Measurements from ENCODE around the gene LRMDA. TPM values are rescaled to one million over a fixed set of nuclear protein-coding genes. Genes with fewer than 3 reads are reported as not detected.

LRMDA gene
- total and polyA plus RNA-seq, 2 of the 13 experiments (the other 11 are each of a cell fraction or from before 2014, with no cell fraction given), result 13.4 to 22.0 TPM

- TF ChIP-seq BORCS8-MEF2B (CRISPR knock-in tag; IDR thresholded peaks at IDR 0.05) (peak; percentile 72), ZNF558 (CRISPR knock-in tag; IDR thresholded peaks at IDR 0.05; ENCODE audit: borderline replicate concordance) (no peak), HINFP (CRISPR knock-in tag; IDR thresholded peaks at IDR 0.05; ENCODE audit: low read depth) (peak; percentile 33; the same call in 1 of the 2 replicates), CERS6 (CRISPR knock-in tag; IDR thresholded peaks at IDR 0.05) (no peak), ATF7-NPFF (CRISPR knock-in tag; IDR thresholded peaks at IDR 0.05; ENCODE audit: low read depth) (peak; percentile 23; the same call in 1 of the 2 replicates), SNRNP70 (IDR thresholded peaks at IDR 0.05; ENCODE audit: low read depth, low read length) (no peak), BRCA1 (CRISPR knock-in tag; IDR thresholded peaks at IDR 0.05) (no peak; the same call in 1 of the 2 replicates), MAZ (IDR thresholded peaks at IDR 0.05; ENCODE audit: borderline replicate concordance, low read depth, low read length) (peak; percentile 44; the same call in 1 of the 2 replicates), MAZ (CRISPR knock-in tag; IDR thresholded peaks at IDR 0.05; ENCODE audit: low read depth) (peak; percentile 65; the same call in 1 of the 2 replicates), ZNF768 (CRISPR knock-in tag; IDR thresholded peaks at IDR 0.05) (peak; percentile 38; the same call in 1 of the 2 replicates), ZNF468 (CRISPR knock-in tag; IDR thresholded peaks at IDR 0.05) (no peak), ATF2 (CRISPR knock-in tag; IDR thresholded peaks at IDR 0.05) (peak; percentile 71; the same call in 1 of the 2 replicates), LCORL (IDR thresholded peaks at IDR 0.05) (no peak), LCORL (CRISPR knock-in tag; IDR thresholded peaks at IDR 0.05) (peak; percentile 82), THYN1 (CRISPR knock-in tag; IDR thresholded peaks at IDR 0.05; ENCODE audit: borderline replicate concordance, low read depth) (no peak), CBX5 (CRISPR knock-in tag; IDR thresholded peaks at IDR 0.05; ENCODE audit: borderline replicate concordance) (peak; percentile 73; the same call in 1 of the 2 replicates), MXD3 (CRISPR knock-in tag; IDR thresholded peaks at IDR 0.05) (peak; percentile 5; the same call in 1 of the 2 replicates), HDAC2 (CRISPR knock-in tag; IDR thresholded peaks at IDR 0.05) (peak; percentile 86), ZNF644 (CRISPR knock-in tag; IDR thresholded peaks at IDR 0.05; ENCODE audit: low read depth) (no peak; the same call in none of the 2 replicates), PAF1 (CRISPR knock-in tag; IDR thresholded peaks at IDR 0.05) (no peak), ZMYM3 (CRISPR knock-in tag; IDR thresholded peaks at IDR 0.05) (peak; percentile 75), U2AF2 (IDR thresholded peaks at IDR 0.05; ENCODE audit: low read depth, low read length) (no peak), MYPOP (CRISPR knock-in tag; IDR thresholded peaks at IDR 0.05) (peak; percentile 58; the same call in 1 of the 2 replicates), TEAD3 (CRISPR knock-in tag; optimal IDR thresholded peaks at IDR 0.05; ENCODE audit: borderline replicate concordance) (peak; percentile 68), TCF7 (IDR thresholded peaks at IDR 0.05; ENCODE audit: low read depth) (peak; percentile 99)
These were observed 345.5 kb downstream of the LRMDA start (continued) for GRCh38 chr10:75776738-75777504.

Measured in HepG2 (cell line).